Esophagus (tissue), 2 donors: Measurements from ENCODE around the gene ATN1. TPM values are rescaled to one million over a fixed set of nuclear protein-coding genes. Genes with fewer than 3 reads are reported as not detected.
"Not testable (repeated sequence)": the region's sequence is repeated elsewhere in the genome, so short reads cannot be mapped to it uniquely, and the experiment has no call there.

Experiments used
- H3K27ac ChIP-seq, 2 donors: one replicate each; pipeline ENCODE4 v1.5.1; 2013; ENCODE audit warnings: low read depth in 2 of 2, mild to moderate bottlenecking in 2 of 2, inconsistent platforms in 1 of 2, low read length in 1 of 2, moderate library complexity in 1 of 2
- H3K27me3 ChIP-seq, 2 donors: one replicate each; pipeline ENCODE4 v1.6.1; 2013; ENCODE audit warnings: low read length in 2 of 2, control low read depth in 1 of 2, mild to moderate bottlenecking in 1 of 2; ENCODE audit not compliant: insufficient read depth in 2 of 2, control insufficient read depth in 1 of 2
- H3K36me3 ChIP-seq, 2 donors: one replicate each; pipeline ENCODE4 v1.6.1; 2013; ENCODE audit warnings: low read length in 1 of 2; ENCODE audit not compliant: control insufficient read depth in 2 of 2, insufficient read depth in 2 of 2
- H3K4me1 ChIP-seq, 2 donors: one replicate each; pipeline ENCODE4 v1.6.1; 2013; ENCODE audit warnings: low read length in 1 of 2; ENCODE audit not compliant: control insufficient read depth in 2 of 2, insufficient read depth in 2 of 2
- H3K4me3 ChIP-seq, 2 donors: one replicate each; pipeline ENCODE4 v1.5.1; 2013; ENCODE audit warnings: low read length in 2 of 2, mild to moderate bottlenecking in 2 of 2, low read depth in 1 of 2, moderate library complexity in 1 of 2
- H3K9me3 ChIP-seq, 2 donors: one replicate each; pipeline ENCODE4 v1.6.1; 2013; ENCODE audit warnings: mild to moderate bottlenecking in 2 of 2, low read depth in 1 of 2, low read length in 1 of 2, moderate library complexity in 1 of 2; ENCODE audit not compliant: control insufficient read depth in 2 of 2, insufficient read depth in 1 of 2
- whole genome bisulfite sequencing, 2 donors: extraction: QIAGEN DNeasy Blood & Tissue Kit; methylation state at CpG; one replicate each; pipeline ENCODE4 v1.1.7; 2013; 5-methylcytosine and 5-hydroxymethylcytosine counted together
- polyA plus RNA-seq, 2 donors: library from polyadenylated mRNA; stranded (reverse); fragments of 200-250 nt; gene quantifications; one replicate each; pipeline ENCODE4 v1.2.3, GENCODE V29; 2013
- donor health status: healthy with polysubstance abuse.
- donor health status: Bipolar disorder and iron deficiency.

The ATN1 gene
- polyA plus RNA-seq, 2 donors = 34.9 to 63.5 TPM

- 79 to 86% methylated on average over 1 of the region's 1 CpG for WGBS, 2 donors
- Histone ChIP-seq H3K27me3 (no peaks in the 10 kb centered on the region), H3K27ac (no peak overlapping the region), H3K4me3 (no peak overlapping the region), H3K4me1 (no peaks in the 10 kb centered on the region), H3K9me3 (no peaks in the 10 kb centered on the region), H3K36me3 (no peaks in the 10 kb centered on the region)
Measured at GRCh38 chr12:6903722-6904121, 24.0 kb upstream of the ATN1 start.

GRCh38 chr12:6904280-6905276 lies 23.2 kb upstream of the ATN1 start, which contains the start of gene LRRC23:
TSS of gene LRRC23 (plus strand) at chr12:6904822. CDS start at chr12:6905634, 812 bp downstream.
- no peaks in the 10 kb centered on the region for H3K9me3 ChIP-seq
- H3K4me1 ChIP-seq = no peaks in the 10 kb centered on the region
- peak within 1 kb of the TSS; percentile 72 to 87 for H3K27ac ChIP-seq
- no peaks in the 10 kb centered on the region for H3K27me3 ChIP-seq
- WGBS, 2 donors = 4 to 5% methylated on average over 34 of the region's 34 CpGs
- H3K36me3 ChIP-seq = no peaks in the 10 kb centered on the region
- peak within 1 kb of the TSS; percentile 67 to 69 for H3K4me3 ChIP-seq

GRCh38 chr12:6905414-6906040 lies 22.2 kb upstream of the ATN1 start:
- H3K4me1 ChIP-seq = no peaks in the 10 kb centered on the region
- no peaks in the 10 kb centered on the region for H3K36me3 ChIP-seq
- H3K9me3 ChIP-seq = no peaks in the 10 kb centered on the region
- no peak overlapping the region for H3K4me3 ChIP-seq
- no peak overlapping the region for H3K27ac ChIP-seq
- H3K27me3 ChIP-seq = no peaks in the 10 kb centered on the region
- WGBS, 2 donors = 56 to 61% methylated on average over 5 of the region's 5 CpGs

- H3K36me3 ChIP-seq, H3K4me3 ChIP-seq, H3K9me3 ChIP-seq, H3K27me3 ChIP-seq, H3K4me1 ChIP-seq, H3K27ac ChIP-seq: not testable (repeated sequence)
- 90 to 97% methylated on average over 11 of the region's 11 CpGs for WGBS, 2 donors
Measured at GRCh38 chr12:6908141-6908540, 19.6 kb upstream of the ATN1 start.

- Histone ChIP-seq H3K27me3 (no peaks in the 10 kb centered on the region), H3K36me3 (no peaks in the 10 kb centered on the region), H3K9me3 (no peaks in the 10 kb centered on the region), H3K4me3 (no peak overlapping the region), H3K27ac (no peak overlapping the region), H3K4me1 (peaks cover 0 to 1% of the 10 kb centered on the region in 2 donors)
- WGBS, 2 donors = 89 to 91% methylated on average over 4 of the region's 4 CpGs
Measured at GRCh38 chr12:6909421-6910145, 18.2 kb upstream of the ATN1 start.

GRCh38 chr12:6912164-6912935 lies 15.4 kb upstream of the ATN1 start:
- no peaks in the 10 kb centered on the region for H3K36me3 ChIP-seq
- no peaks in the 10 kb centered on the region for H3K27me3 ChIP-seq
- H3K4me1 ChIP-seq = peaks cover 4 to 8% of the 10 kb centered on the region in 2 donors
- 86 to 91% methylated on average over 15 of the region's 15 CpGs for WGBS, 2 donors
- H3K27ac ChIP-seq = no peak overlapping the region
- no peak overlapping the region for H3K4me3 ChIP-seq
- H3K9me3 ChIP-seq = no peaks in the 10 kb centered on the region

- Histone ChIP-seq H3K36me3 (peaks cover 0 to 2% of the 10 kb centered on the region in 2 donors), H3K4me3 (peak within 1 kb of the TSS; percentile 50 to 74), H3K27me3 (no peaks in the 10 kb centered on the region), H3K9me3 (no peaks in the 10 kb centered on the region), H3K4me1 (peaks cover 4 to 8% of the 10 kb centered on the region in 2 donors), H3K27ac (peak within 1 kb of the TSS; percentile 76 to 82)
- WGBS, 2 donors = 0 to 1% methylated on average over 38 to 68 of the region's 68 CpGs
Measured at GRCh38 chr12:6914246-6914946, 13.4 kb upstream of the ATN1 start, which contains the start of gene ENO2. TSS of gene ENO2 (plus strand) at chr12:6914580. CDS start at chr12:6915833, 1,253 bp downstream.

- 16 to 19% methylated on average over 29 of the region's 29 CpGs for whole genome bisulfite sequencing, 2 donors
- H3K27me3 ChIP-seq = no peaks in the 10 kb centered on the region
- H3K4me3 ChIP-seq = peak overlapping the region; percentile 50 to 74
- peak overlapping the region; percentile 76 to 82 for H3K27ac ChIP-seq
- no peaks in the 10 kb centered on the region for H3K9me3 ChIP-seq
- H3K36me3 ChIP-seq = peaks cover 0 to 2% of the 10 kb centered on the region in 2 donors
- peaks cover 4 to 8% of the 10 kb centered on the region in 2 donors for H3K4me1 ChIP-seq
Measured at GRCh38 chr12:6914947-6915788, 12.6 kb upstream of the ATN1 start.
